ENCODE results near the gene BICRA. TPM values are rescaled to one million over a fixed set of nuclear protein-coding genes. Genes with fewer than 3 reads are reported as not detected.

Gene BICRA
- total RNA-seq, 3 donors from 2014 or later = 4.2 to 8.3 (median 7.5) TPM

DNA sequence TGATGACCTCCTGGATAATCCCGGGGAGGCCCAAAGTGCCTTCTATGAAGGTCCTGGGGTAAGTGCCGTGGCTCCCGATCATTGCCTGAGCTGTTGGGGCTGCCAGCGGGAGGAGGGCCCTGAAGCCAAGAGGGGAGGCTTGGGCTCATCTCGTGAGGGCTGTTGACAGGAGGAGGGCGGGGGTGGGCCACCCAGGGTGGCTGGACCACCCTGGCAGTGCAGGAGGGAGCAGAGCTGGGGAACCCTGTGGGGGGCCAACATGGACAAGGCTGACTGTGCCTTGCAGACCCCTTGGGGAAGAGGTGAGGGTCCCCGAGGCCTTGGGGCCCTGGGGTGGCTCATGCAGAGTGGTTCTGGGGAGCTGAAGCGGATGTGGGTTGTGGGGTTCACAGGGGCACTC is 66.9 kb downstream of the BICRA start:
- H3K4me3 ChIP-seq = no peak overlapping the region
- no peak for DNase-seq (ENCODE audit: low spot score in 2 of 2)
- no peaks in the 10 kb centered on the region for H3K27me3 ChIP-seq
- TF ChIP-seq POLR2A (IDR thresholded peaks at IDR 0.05) = no peak
- TF ChIP-seq, protein P1, sequence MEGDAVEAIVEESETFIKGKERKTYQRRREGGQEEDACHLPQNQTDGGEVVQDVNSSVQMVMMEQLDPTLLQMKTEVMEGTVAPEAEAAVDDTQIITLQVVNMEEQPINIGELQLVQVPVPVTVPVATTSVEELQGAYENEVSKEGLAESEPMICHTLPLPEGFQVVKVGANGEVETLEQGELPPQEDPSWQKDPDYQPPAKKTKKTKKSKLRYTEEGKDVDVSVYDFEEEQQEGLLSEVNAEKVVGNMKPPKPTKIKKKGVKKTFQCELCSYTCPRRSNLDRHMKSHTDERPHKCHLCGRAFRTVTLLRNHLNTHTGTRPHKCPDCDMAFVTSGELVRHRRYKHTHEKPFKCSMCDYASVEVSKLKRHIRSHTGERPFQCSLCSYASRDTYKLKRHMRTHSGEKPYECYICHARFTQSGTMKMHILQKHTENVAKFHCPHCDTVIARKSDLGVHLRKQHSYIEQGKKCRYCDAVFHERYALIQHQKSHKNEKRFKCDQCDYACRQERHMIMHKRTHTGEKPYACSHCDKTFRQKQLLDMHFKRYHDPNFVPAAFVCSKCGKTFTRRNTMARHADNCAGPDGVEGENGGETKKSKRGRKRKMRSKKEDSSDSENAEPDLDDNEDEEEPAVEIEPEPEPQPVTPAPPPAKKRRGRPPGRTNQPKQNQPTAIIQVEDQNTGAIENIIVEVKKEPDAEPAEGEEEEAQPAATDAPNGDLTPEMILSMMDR (IDR thresholded peaks at IDR 0.05) = no peak
- TF ChIP-seq POLR2AphosphoS5 (IDR thresholded peaks at IDR 0.05) = no peak
- no peaks in the 10 kb centered on the region for H3K4me1 ChIP-seq
- H3K27ac ChIP-seq = no peak overlapping the region
- intact Hi-C loops (cut with DNase I; ENCODE audit: low total_unique reads) = loop anchor here (2.0 kb wide), 1 partner anchor 35 kb away; no protein-coding TSS in a partner anchor
- H3K36me3 ChIP-seq = peaks cover 8% of the 10 kb centered on the region
- H3K9me3 ChIP-seq = no peaks in the 10 kb centered on the region

DNA sequence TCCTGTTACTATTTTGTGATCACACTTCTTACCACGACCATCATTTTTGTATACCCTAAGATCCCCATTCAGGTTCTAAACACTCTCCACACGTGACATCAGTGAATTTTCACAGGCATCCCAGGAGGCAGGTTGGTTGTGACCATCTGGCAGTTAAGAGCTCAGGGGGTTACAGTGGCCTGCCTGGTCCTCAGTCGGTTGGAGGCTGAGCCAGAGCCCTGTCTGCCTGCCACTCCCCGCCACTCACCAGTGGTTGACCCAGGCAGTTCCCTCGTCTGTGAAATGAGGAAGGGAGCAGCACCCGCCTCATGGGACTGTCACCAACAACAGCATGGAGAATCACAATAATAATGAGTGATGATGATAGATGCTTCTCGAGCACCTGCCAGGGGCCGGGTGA is 67.9 kb downstream of the BICRA start:
- Histone ChIP-seq H3K9me3 (no peaks in the 10 kb centered on the region), H3K27ac (no peak overlapping the region), H3K27me3 (no peaks in the 10 kb centered on the region), H3K36me3 (peaks cover 10% of the 10 kb centered on the region), H3K4me3 (no peak overlapping the region), H3K4me1 (no peaks in the 10 kb centered on the region)
- TF ChIP-seq POLR2AphosphoS5 (IDR thresholded peaks at IDR 0.05) = no peak
- no peak for TF ChIP-seq POLR2A (IDR thresholded peaks at IDR 0.05)
- TF ChIP-seq, protein P1 (IDR thresholded peaks at IDR 0.05) = no peak
- intact Hi-C loops (cut with DNase I; ENCODE audit: low total_unique reads) = loop anchor here (2.0 kb wide), 1 partner anchor 34 kb away; no protein-coding TSS in a partner anchor
- DNase-seq (ENCODE audit: low spot score in 2 of 2) = no peak

DNA sequence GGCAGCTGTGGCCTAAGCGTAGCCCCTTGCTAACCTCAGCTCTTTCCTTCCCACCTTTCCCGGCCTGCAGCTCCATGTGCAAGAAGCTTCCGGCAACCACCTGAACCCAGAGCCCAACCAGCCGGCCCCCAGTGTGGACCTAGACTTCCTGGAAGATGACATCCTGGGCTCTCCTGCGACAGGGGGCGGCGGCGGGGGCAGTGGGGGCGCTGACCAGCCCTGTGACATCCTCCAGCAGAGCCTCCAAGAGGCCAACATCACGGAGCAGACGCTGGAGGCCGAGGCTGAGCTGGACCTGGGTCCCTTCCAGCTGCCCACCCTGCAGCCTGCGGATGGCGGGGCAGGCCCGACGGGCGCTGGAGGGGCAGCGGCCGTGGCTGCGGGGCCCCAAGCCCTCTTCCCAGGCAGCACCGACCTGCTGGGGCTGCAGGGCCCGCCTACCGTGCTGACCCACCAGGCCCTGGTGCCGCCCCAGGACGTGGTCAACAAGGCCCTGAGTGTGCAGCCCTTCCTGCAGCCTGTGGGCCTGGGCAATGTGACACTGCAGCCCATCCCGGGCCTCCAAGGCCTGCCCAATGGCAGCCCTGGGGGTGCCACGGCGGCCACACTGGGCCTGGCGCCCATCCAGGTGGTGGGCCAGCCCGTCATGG is 70.4 kb downstream of the BICRA start:
- Histone ChIP-seq H3K9me3 (no peaks in the 10 kb centered on the region), H3K4me3 (no peak overlapping the region), H3K27me3 (no peaks in the 10 kb centered on the region), H3K36me3 (peaks cover 10% of the 10 kb centered on the region), H3K4me1 (no peaks in the 10 kb centered on the region), H3K27ac (no peak overlapping the region)
- DNase-seq (ENCODE audit: low spot score in 2 of 2) = no peak
- no peak for TF ChIP-seq POLR2AphosphoS5 (IDR thresholded peaks at IDR 0.05)
- intact Hi-C loops (cut with DNase I; ENCODE audit: low total_unique reads) = no loop called here

DNA sequence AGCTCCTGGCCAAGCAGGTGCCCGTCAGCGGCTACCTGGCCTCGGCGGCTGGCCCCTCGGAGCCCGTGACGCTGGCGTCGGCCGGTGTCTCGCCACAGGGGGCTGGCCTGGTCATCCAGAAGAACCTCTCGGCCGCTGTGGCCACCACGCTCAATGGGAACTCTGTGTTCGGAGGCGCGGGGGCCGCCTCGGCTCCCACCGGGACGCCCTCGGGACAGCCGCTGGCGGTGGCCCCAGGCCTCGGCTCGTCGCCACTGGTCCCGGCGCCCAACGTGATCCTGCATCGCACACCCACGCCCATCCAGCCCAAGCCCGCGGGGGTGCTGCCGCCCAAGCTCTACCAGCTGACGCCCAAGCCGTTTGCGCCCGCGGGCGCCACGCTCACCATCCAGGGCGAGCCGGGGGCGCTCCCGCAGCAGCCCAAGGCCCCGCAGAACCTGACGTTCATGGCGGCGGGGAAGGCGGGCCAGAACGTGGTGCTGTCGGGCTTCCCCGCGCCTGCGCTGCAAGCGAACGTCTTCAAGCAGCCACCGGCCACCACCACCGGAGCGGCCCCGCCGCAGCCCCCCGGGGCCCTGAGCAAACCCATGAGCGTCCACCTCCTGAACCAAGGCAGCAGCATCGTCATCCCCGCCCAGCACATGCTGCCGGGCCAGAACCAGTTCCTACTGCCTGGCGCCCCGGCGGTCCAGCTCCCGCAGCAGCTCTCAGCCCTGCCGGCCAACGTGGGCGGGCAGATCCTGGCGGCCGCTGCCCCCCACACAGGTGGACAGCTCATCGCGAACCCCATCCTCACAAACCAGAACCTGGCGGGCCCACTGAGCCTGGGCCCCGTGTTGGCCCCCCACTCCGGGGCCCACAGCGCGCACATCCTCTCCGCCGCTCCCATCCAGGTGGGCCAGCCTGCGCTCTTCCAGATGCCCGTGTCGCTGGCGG is 71.3 kb downstream of the BICRA start:
- Histone ChIP-seq H3K36me3 (peaks cover 10% of the 10 kb centered on the region), H3K4me3 (no peak overlapping the region), H3K27ac (no peak overlapping the region), H3K9me3 (no peaks in the 10 kb centered on the region), H3K27me3 (no peaks in the 10 kb centered on the region), H3K4me1 (no peaks in the 10 kb centered on the region)
- DNase-seq (ENCODE audit: low spot score in 2 of 2) = no peak
- intact Hi-C loops (cut with DNase I; ENCODE audit: low total_unique reads) = no loop called here
- TF ChIP-seq POLR2AphosphoS5 (IDR thresholded peaks at IDR 0.05) = no peak
- TF ChIP-seq POLR2A (IDR thresholded peaks at IDR 0.05) = no peak
- TF ChIP-seq, protein P1 (IDR thresholded peaks at IDR 0.05) = no peak

DNA sequence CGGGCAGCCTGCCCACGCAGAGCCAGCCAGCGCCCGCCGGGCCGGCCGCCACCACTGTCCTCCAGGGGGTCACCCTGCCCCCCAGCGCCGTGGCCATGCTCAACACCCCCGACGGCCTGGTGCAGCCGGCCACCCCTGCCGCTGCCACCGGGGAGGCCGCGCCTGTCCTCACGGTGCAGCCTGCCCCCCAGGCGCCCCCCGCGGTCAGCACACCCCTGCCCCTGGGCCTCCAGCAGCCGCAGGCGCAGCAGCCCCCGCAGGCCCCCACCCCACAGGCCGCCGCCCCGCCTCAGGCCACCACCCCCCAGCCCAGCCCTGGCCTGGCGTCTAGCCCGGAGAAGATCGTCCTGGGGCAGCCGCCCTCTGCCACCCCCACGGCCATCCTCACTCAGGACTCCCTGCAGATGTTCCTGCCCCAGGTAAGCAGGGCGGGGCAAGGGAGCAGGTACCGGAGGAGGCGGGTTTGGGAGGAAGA is 72.0 kb downstream of the BICRA start:
- Histone ChIP-seq H3K36me3 (peaks cover 10% of the 10 kb centered on the region), H3K4me1 (no peaks in the 10 kb centered on the region), H3K27me3 (no peaks in the 10 kb centered on the region), H3K4me3 (no peak overlapping the region), H3K9me3 (no peaks in the 10 kb centered on the region), H3K27ac (no peak overlapping the region)
- intact Hi-C loops (cut with DNase I; ENCODE audit: low total_unique reads) = no loop called here
- DNase-seq (ENCODE audit: low spot score in 2 of 2) = no peak
- TF ChIP-seq, protein P1 (IDR thresholded peaks at IDR 0.05) = no peak
- TF ChIP-seq POLR2A (IDR thresholded peaks at IDR 0.05) = no peak
- TF ChIP-seq POLR2AphosphoS5 (IDR thresholded peaks at IDR 0.05) = no peak
